DMS 273 treated with DMSO at 0.1 percent for 48 hours (cell line): Measurements from ENCODE around the gene SUSD1.

Source experiments
- DNase-seq: peaks from one replicate; lab custom pipeline; 2025; lab: John Stamatoyannopoulos, UW

Gene SUSD1

GRCh38 chr9:112011051-112011620 lies 164.0 kb downstream of the SUSD1 start:
- no peak for DNase-seq

DNA sequence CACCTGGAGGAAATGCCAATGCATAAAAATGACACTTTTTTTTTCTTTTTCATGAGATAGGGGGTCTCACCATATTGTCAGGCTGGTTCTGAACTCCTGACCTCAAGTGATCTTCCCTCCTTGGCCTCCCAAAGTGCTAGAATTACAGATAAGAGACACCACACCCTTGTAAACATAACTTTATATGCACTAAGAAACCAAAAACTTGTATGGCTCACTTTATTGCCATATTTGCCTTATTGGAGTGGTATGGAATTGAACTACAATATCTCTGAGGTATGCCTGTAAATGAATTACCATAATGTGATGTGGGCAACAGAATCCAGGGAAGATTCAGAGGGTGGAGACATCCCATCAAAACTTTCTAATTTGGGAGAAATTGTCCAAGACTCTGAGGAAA lies 164.6 kb downstream of the SUSD1 start:
- DNase-seq: no peak

DNA sequence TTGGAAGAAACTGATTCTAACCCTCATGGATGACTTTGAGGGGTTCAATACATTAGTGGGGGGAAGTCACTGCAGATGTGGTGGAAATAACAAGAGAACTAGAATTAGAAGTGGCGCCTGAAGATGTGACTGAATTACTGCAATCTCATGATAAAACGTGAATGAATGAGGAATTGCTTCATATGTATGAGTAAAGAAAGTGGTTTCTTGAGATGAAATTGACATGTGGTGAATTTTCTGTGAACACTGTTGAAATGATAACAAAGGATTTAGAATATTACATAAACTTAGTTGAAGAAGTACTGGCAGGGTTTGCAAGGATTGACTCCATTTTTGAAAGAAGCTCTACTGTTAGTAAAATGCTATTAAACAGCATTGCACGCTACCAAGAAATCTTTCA lies 165.4 kb downstream of the SUSD1 start:
- DNase-seq: no peak

- DNase-seq: no peak
Measured at GRCh38 chr9:112007575-112008240, 167.4 kb downstream of the SUSD1 start.

DNA sequence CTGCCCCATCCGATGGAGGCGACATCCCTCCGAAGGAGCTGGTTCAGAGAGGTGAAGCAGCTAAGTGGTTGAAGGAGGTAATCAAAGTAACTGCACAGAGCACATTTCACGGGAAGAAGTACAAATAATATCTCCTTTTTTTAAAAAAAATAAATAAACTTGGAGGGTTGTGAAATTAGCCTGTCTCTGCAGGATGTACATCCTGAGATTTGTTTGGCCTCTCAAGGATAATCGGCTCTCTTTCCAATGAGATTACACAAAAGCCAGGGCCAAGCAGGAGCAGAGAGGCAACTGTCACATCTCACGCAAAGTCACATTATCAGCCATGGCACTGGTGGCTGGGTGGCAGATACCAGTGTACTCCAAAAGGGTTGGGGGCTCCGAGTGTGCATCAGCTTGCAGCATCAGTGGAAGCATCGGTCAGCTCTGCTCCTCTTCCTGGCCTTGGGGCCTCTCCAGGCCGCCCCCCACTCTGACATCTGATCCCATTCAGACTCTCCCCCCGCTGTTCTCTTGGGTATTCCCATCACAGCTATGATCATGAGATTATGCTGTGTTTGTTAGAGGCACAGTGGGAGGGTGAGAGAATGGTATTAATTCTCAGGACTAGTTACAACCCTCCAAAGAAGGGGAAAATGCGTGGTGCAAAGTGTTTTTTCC lies 168.6 kb downstream of the SUSD1 start:
- DNase-seq: no peak

- no peak for DNase-seq
Measured at GRCh38 chr9:112005939-112006338, 169.2 kb downstream of the SUSD1 start.

- no peak for DNase-seq
Measured at GRCh38 chr9:112003538-112003937, 171.6 kb downstream of the SUSD1 start.

GRCh38 chr9:112002847-112003457 lies 172.1 kb downstream of the SUSD1 start:
- DNase-seq: no peak

DNA sequence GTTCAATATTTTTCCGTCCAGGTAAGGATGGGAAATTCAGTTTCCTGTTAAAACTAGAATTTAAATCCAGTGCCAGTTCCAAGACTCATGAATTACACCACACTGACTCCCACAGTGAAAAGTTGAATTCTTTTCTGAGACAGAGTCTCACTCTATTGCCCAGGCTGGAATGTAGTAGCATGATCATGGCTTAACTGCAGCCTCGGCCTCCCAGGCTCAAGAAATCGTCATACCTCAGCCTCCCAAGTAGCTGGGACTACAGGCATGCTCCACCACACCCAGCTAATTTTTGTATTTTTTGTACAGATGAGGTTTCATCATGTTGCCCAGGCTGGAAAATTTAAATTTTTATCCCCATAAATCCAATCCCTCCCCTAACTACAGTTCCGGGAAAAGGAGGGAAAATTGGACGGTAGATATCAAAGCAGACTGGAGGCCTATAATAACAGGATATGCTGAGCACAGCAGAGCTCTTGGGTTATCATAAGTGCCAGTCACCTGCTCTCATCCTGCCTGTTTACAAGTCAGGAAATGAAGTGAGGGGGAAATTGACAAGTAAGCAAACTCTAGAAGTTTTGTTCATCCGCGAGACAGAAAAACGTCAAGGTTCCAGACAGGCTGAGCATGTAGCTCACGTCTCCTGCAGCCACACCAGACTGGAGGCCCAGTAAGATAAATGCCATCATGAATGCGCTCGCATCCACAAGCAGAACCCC lies 172.8 kb downstream of the SUSD1 start:
- no peak for DNase-seq

DNA sequence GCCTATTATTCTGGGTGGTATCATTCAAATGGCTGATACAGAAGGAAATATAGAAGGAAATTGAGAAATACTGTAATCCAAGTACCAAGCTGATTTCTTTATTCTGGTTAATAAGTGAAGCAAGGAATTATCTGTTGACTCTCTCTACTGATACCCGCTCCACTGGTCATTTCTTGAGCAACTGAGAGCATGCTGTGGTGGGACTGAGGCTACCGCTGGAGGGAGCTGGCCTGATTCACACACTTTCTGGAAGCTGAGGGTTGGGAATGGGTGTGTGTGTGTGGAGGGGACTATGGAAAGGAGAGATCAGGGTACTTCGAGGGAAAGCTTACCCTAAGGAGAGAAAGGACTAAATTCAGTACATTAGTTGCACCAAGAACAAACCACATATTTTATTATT lies 174.4 kb downstream of the SUSD1 start:
- DNase-seq: no peak

- DNase-seq: no peak
Measured at GRCh38 chr9:111999319-111999718, 175.8 kb downstream of the SUSD1 start.

DNA sequence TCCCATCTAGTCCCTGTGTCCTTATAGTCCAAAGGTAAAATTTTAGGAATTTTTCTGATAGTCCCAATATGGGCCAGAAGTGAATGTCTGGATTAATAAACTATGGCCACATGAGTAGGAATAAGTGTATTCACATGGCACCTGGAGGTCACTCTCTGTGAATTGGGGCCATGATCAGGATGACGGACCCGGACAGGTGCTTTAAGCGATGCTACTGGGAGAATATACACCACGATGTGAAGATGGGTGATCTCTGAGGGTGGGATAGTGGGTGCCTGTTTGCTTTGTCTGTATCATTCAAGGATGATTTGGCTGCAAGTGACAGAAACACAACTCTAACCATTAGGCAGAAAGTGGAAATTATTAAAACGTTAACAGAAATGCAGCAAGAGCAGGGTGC lies 177.3 kb downstream of the SUSD1 start:
- DNase-seq: no peak

DNA sequence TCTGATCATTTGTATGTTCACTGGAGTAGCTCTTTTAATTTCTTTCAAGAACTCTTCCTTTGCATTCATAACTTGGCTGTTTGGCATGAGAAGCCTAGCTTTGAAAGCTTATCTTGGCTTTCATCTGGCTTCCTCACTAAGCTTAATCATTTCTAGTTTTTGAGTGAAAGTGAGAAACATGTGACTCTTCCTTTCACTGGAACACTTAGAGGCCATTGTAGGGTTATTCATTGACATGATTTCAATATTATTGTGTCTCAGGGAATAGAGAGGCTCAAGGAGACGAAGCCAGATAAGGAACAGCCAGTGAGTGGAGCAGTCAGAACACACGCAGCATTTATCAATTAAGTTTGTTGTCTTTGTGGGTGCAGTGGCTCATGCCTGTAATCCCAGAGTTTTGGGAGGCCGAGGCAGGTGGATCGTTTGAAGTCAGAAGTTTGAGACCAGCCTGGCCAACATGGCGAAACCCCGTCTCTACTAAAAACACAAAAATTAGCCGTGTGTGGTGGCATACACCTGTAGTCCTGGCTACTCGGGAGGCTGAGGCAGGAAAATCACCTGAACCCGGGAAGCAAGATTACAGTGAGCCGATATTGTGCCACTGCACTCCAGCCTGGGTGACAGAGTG lies 180.2 kb downstream of the SUSD1 start:
- DNase-seq: no peak

DNA sequence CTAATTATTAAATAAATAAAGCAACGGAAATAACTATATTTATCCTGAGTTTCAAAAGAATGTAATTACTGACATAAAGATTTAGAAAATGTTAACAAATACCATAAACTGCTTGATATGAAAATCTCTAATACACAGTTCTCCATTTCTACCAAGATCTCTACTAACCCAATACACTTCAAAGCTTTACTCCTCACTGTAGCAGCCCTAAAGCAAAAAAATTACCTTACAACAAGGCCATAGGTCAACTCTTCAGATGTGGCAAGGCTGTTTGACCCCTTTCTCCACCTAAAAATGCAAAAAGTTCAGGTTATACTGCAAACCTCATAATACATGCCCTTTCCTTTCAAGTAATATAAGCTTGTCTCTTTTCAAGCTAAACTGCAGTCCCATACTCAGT lies 181.8 kb downstream of the SUSD1 start:
- DNase-seq: no peak

DNA sequence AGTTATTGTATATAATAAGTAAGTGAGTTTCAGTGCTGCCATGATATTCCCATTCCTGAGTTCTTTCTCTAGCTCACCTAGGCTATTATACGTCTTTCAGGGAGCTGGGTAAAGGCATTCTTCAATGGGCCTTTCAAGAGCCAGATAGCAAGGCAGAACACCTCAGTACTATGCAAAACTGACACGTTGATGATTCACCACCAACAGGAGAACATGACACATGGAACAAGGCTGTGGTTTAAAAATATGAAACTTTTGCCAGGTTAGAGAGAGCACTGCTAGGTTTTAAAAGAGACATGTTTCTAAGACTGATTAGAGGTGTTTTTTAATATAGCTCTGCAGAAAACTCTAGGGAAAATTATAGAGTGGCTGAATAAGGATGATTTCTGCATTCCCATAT lies 182.6 kb downstream of the SUSD1 start:
- DNase-seq: no peak

DNA sequence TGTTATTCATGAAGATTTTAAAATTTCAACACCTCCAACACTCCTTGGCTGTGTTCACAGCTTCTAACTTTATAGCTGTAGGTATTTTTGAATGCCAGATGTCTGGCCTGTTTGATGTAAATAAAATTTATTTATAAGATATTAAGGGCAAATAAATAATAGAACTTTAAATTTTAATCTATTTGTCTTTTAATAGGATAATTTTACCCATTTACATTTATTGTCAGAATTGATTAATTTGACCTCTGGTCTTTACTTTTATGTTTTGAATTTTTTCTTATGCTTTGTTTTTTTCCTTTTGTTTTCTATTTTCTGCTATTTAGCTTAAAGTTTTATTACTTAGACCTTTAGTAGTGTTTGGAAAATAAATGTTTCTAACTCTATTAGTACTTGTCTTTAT lies 183.9 kb downstream of the SUSD1 start:
- DNase-seq: no peak
